Bronchial epithelial cell (primary cell): ENCODE data around the gene ACR. TPM values are rescaled to one million over a fixed set of nuclear protein-coding genes. Genes with fewer than 3 reads are reported as not detected.

Experiments
- DNase-seq: peaks from one replicate; pipeline ENCODE4 v3.0.0-alpha.2; 2010; ENCODE audit warnings: low read depth
- FAIRE-seq: peaks from 2 replicates; lab custom pipeline; 2011; peaks lifted over from hg19 to GRCh38; lab: Jason Lieb, UNC
- H3K27me3 ChIP-seq: 2 replicates; pipeline ENCODE4 v1.5.1; 2011; ENCODE audit warnings: low read length; ENCODE audit not compliant: control insufficient read depth, insufficient read depth
- H3K36me3 ChIP-seq: 2 replicates; pipeline ENCODE4 v1.5.1; 2011; ENCODE audit warnings: low read length; ENCODE audit not compliant: control insufficient read depth, insufficient read depth
- H3K4me3 ChIP-seq: 2 replicates; pipeline ENCODE4 v1.5.1; 2011; ENCODE audit warnings: mild to moderate bottlenecking, low read depth, low read length, control low read depth
- CTCF ChIP-seq: IDR thresholded peaks from 2 replicates; pipeline ENCODE4 v1.5.1; 2011; ENCODE audit warnings: mild to moderate bottlenecking, moderate library complexity, low read length, control low read depth, inconsistent platforms; ENCODE audit not compliant: insufficient read depth, severe bottlenecking
- total RNA-seq: library from RNA; depleted of rRNA; stranded (reverse); fragments of >200 nt; gene quantifications from 2 replicates; pipeline ENCODE4 v1.2.1, GENCODE V29; 2014

Gene ACR
- total RNA-seq, 1 donor from 2014 or later, result not detected

GRCh38 chr22:50716290-50717024 is 21.5 kb upstream of the ACR start:
- FAIRE-seq (peak; percentile 86), DNase-seq (no peak)
- Histone ChIP-seq H3K36me3 (no peaks in the 10 kb centered on the region), H3K27me3 (peaks cover 1% of the 10 kb centered on the region), H3K4me3 (no peak overlapping the region)
- TF ChIP-seq CTCF, result no peak

- Histone ChIP-seq H3K36me3 (no peaks in the 10 kb centered on the region), H3K27me3 (peaks cover 1% of the 10 kb centered on the region), H3K4me3 (no peak overlapping the region)
- peak; percentile 81 for FAIRE-seq
- DNase-seq, result no peak
- no peak for TF ChIP-seq CTCF
Observed at GRCh38 chr22:50717709-50718351, 20.2 kb upstream of the ACR start.

- Histone ChIP-seq H3K27me3 (peaks cover 1% of the 10 kb centered on the region), H3K36me3 (no peaks in the 10 kb centered on the region), H3K4me3 (no peak overlapping the region)
- no peak for FAIRE-seq
- no peak for DNase-seq
- no peak for TF ChIP-seq CTCF
Observed at GRCh38 chr22:50718352-50718709, 19.7 kb upstream of the ACR start.

- Histone ChIP-seq H3K36me3 (peaks cover 6% of the 10 kb centered on the region), H3K27me3 (peaks cover 1% of the 10 kb centered on the region), H3K4me3 (no peak overlapping the region)
- FAIRE-seq (no peak), DNase-seq (no peak)
- TF ChIP-seq CTCF, result no peak
Observed at GRCh38 chr22:50719814-50720300, 18.1 kb upstream of the ACR start.

GRCh38 chr22:50720301-50721256 is 17.4 kb upstream of the ACR start:
- FAIRE-seq, result no peak

More at GRCh38 chr22:50720301-50721256, 17.4 kb upstream of the ACR start:
- peaks cover 6% of the 10 kb centered on the region for H3K36me3 ChIP-seq
- TF ChIP-seq CTCF, result no peak
- H3K4me3 ChIP-seq, result no peak overlapping the region
- H3K27me3 ChIP-seq, result peaks cover 1% of the 10 kb centered on the region
- no peak for DNase-seq
